Stimulated activated CD8-positive, alpha-beta memory T cell treated with anti-CD3 and anti-CD28 coated beads, Interleukin-15, amount 100 ng/mL, for 1 hour (primary cell): ENCODE results near the gene CD81.
"Not testable (repeated sequence)": the region's sequence is repeated elsewhere in the genome, so short reads cannot be mapped to it uniquely, and the experiment has no call there.

ENCODE experiments used
- DNase-seq: peaks from one replicate; pipeline ENCODE4 v3.0.0-alpha.2; 2020; ENCODE audit warnings: low read depth

The CD81 gene

GRCh38 chr11:2376751-2377451, at the start of gene CD81:
TSS of gene CD81 (plus strand) at chr11:2377310. CDS start at chr11:2377550, 240 bp downstream.
- DNase-seq: no peak

GRCh38 chr11:2328021-2328420, 49.1 kb upstream of the CD81 start:
- DNase-seq: no peak

GRCh38 chr11:2328656-2329354, 48.3 kb upstream of the CD81 start:
- DNase-seq: no peak

GRCh38 chr11:2329551-2329950, 47.6 kb upstream of the CD81 start:
- no peak for DNase-seq

- no peak for DNase-seq
These were observed 46.4 kb upstream of the CD81 start for GRCh38 chr11:2330696-2331095.

GRCh38 chr11:2331404-2331803, 45.7 kb upstream of the CD81 start:
- DNase-seq: no peak

- DNase-seq: not testable (repeated sequence)
These were observed 44.5 kb upstream of the CD81 start for GRCh38 chr11:2332569-2332968.

GRCh38 chr11:2333486-2334205, 43.5 kb upstream of the CD81 start:
- DNase-seq: not testable (repeated sequence)

GRCh38 chr11:2335286-2335685, 41.8 kb upstream of the CD81 start:
- DNase-seq: not testable (repeated sequence)

GRCh38 chr11:2338760-2339159, 38.4 kb upstream of the CD81 start:
- not testable (repeated sequence) for DNase-seq

GRCh38 chr11:2342557-2342956, 34.6 kb upstream of the CD81 start:
- DNase-seq: no peak

- no peak for DNase-seq
These were observed 34.1 kb upstream of the CD81 start for GRCh38 chr11:2342981-2343380.

GRCh38 chr11:2343502-2343901, 33.6 kb upstream of the CD81 start:
- no peak for DNase-seq

- no peak for DNase-seq
These were observed 32.1 kb upstream of the CD81 start for GRCh38 chr11:2345050-2345449.

GRCh38 chr11:2346014-2346413, 31.1 kb upstream of the CD81 start:
- DNase-seq: no peak

GRCh38 chr11:2346586-2347307, 30.4 kb upstream of the CD81 start:
- DNase-seq: no peak

GRCh38 chr11:2347308-2347830, 29.7 kb upstream of the CD81 start:
- no peak for DNase-seq

- DNase-seq: no peak
These were observed 28.1 kb upstream of the CD81 start for GRCh38 chr11:2348986-2349385.

GRCh38 chr11:2351701-2352100, 25.4 kb upstream of the CD81 start:
- no peak for DNase-seq

- no peak for DNase-seq
These were observed 24.7 kb upstream of the CD81 start for GRCh38 chr11:2352420-2352819.

- DNase-seq: no peak
These were observed 22.0 kb upstream of the CD81 start for GRCh38 chr11:2355000-2355644.

- no peak for DNase-seq
These were observed 19.9 kb upstream of the CD81 start for GRCh38 chr11:2357246-2357645.
